ENCODE data around the gene NEO1. TPM values are rescaled to one million over a fixed set of nuclear protein-coding genes. Genes with fewer than 3 reads are reported as not detected.
A peak's percentile ranks its signal among the peaks of the same experiment; 100 is the strongest.

NEO1 gene
- total and polyA plus RNA-seq, 11 donors: 4.4 to 31.5 (median 11.9) TPM

DNA sequence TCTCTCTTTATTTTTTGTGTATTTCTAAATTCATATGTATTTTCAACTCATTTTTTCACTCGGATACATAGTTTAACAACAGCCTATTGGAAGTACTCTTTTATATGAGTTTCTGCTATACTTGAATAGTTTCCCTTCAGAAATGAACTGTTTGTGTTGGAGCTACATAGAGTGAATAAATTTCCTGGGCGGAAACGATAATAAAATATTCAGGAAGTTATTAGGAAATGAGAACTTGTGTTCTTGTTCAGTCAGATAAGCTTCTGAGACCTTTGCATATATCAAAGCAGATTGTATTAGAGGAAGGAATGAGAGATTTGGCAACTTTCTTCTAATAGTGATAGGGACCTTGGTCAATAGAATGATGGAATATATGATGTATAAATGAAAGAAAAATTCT is 27.3 kb downstream of the NEO1 start:
- Histone ChIP-seq H3K27me3 (peaks cover 0 to 17% (median 0%) of the 10 kb centered on the region in 9 donors), H3K4me3 (no peak overlapping the region), H3K9me3 (no peaks in the 10 kb centered on the region), H3K36me3 (no peaks in the 10 kb centered on the region), H3K4me1 (peaks cover 0 to 24% (median 8%) of the 10 kb centered on the region in 12 donors), H3K27ac (no peak overlapping the region)
- TF ChIP-seq, protein P1, sequence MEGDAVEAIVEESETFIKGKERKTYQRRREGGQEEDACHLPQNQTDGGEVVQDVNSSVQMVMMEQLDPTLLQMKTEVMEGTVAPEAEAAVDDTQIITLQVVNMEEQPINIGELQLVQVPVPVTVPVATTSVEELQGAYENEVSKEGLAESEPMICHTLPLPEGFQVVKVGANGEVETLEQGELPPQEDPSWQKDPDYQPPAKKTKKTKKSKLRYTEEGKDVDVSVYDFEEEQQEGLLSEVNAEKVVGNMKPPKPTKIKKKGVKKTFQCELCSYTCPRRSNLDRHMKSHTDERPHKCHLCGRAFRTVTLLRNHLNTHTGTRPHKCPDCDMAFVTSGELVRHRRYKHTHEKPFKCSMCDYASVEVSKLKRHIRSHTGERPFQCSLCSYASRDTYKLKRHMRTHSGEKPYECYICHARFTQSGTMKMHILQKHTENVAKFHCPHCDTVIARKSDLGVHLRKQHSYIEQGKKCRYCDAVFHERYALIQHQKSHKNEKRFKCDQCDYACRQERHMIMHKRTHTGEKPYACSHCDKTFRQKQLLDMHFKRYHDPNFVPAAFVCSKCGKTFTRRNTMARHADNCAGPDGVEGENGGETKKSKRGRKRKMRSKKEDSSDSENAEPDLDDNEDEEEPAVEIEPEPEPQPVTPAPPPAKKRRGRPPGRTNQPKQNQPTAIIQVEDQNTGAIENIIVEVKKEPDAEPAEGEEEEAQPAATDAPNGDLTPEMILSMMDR (IDR thresholded peaks at IDR 0.05): no peak
- TF ChIP-seq POLR2A (IDR thresholded peaks at IDR 0.05): no peak
- 39 to 56% (median 50%) methylated on average over 3 of the region's 3 CpGs for WGBS, 4 donors
- no peak for ATAC-seq
- DNase-seq: no peak
- intact Hi-C loops (cut with DNase I): loop anchor here in 4 of 10 donors (2.0 to 10.0 kb wide), 4 partner anchors 283 to 475 kb away; partner anchors contain the start of gene ADPGK (in 1 of the 4)

DNA sequence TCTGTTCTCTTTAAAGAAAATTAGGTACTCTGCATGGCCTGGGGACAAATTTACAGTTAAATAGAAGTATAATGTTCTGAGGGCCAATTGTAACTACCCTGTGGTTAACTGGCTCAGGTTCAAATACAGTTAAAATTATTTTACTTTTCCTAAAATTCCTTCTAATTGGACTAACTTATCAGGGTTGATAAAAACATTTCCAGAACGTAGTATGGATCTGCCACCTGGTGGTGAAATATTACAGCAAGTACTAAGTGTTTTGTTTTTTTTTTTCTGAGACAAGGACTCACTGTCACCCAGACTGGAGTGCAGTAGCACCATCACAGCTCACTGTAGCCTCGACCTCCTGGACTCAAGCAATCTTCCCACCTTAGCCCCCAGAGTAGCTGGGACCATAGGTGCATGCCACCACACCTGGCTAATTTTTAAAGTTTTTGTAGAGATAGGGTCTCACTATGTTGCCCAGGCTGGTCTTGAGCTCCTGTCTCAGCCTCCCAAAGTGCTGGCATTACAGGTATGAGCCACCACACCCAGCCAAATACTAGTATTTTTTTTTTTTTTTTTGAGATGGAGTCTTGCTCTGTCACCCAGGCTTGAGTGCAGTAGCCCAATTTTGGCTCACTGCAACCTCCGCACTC is 29.2 kb downstream of the NEO1 start:
- no peak for TF ChIP-seq POLR2A (IDR thresholded peaks at IDR 0.05)
- TF ChIP-seq, protein P1 (IDR thresholded peaks at IDR 0.05): peak; percentile 48 to 84 (median 74)
- no peaks in the 10 kb centered on the region for H3K36me3 ChIP-seq
- intact Hi-C loops (cut with DNase I): loop anchor here in 8 of 10 donors (2.0 to 10.0 kb wide), 6 partner anchors 284 to 477 kb away; partner anchors contain the start of gene ADPGK (in 2 of the 8)
- ATAC-seq (peak in 2 of 4 donors; percentile 52 to 56), DNase-seq (peak in 1 of 5 donors; percentile 20)
- H3K4me1 ChIP-seq: peaks cover 0 to 17% (median 8%) of the 10 kb centered on the region in 12 donors
- H3K4me3 ChIP-seq: no peak overlapping the region
- H3K9me3 ChIP-seq: peaks cover 0 to 11% (median 0%) of the 10 kb centered on the region in 12 donors
- peaks cover 0 to 14% (median 0%) of the 10 kb centered on the region in 9 donors for H3K27me3 ChIP-seq
- no peak overlapping the region for H3K27ac ChIP-seq
- WGBS, 4 donors: 35 to 37% (median 36%) methylated on average over 3 of the region's 3 CpGs

DNA sequence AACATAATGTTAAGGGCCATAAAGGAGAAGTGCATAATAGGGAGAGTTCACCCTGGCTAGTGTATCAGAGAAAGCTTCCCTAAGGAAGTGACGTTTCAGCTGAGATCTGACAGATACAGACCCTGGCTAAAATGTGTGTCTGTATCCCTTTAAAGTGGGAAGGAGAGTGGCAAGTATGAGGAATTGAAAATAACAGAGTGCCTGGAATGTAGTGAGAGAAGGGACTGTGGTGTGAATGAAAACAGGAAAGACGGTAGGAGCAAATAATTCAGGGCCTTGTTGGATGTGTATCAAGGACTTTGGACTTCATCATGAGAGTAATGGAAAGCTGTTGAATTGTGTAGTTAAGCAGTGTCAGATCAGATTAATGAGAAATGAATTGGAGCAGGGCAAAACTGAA is 30.5 kb downstream of the NEO1 start:
- Histone ChIP-seq H3K27ac (no peak overlapping the region), H3K36me3 (no peaks in the 10 kb centered on the region), H3K4me1 (peaks cover 0 to 17% (median 8%) of the 10 kb centered on the region in 12 donors), H3K4me3 (no peak overlapping the region), H3K27me3 (peaks cover 0 to 9% (median 0%) of the 10 kb centered on the region in 9 donors), H3K9me3 (peaks cover 0 to 11% (median 0%) of the 10 kb centered on the region in 12 donors)
- WGBS, 4 donors: 44 to 62% (median 51%) methylated on average over 2 of the region's 2 CpGs
- DNase-seq (no peak), ATAC-seq (no peak)
- intact Hi-C loops (cut with DNase I): loop anchor here in 6 of 10 donors (2.0 to 10.0 kb wide), 6 partner anchors 282 to 478 kb away; partner anchors contain the start of gene ADPGK (in 2 of the 6)
- TF ChIP-seq, protein P1 (IDR thresholded peaks at IDR 0.05): no peak
- TF ChIP-seq POLR2A (IDR thresholded peaks at IDR 0.05): no peak

DNA sequence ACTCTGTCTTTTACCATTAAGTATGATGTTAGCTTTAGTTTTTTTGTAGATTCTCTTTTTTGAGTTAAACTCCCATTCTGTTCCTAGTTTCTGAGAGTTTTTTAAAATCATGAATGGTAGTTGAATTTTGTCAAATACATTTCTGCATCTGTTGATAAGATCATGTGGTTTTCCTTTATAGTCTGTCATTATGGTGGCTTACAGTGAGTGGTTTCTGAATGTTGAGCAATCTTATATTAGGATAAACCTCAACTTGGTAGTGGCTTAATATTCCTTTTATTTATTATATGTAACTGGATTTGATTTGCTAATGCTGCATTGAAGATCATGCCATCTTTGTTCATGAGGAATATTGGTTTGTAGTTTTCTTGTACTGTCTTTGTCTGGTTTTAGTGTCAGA is 34.8 kb downstream of the NEO1 start:
- intact Hi-C loops (cut with DNase I): loop anchor here in 2 of 10 donors (10.0 kb wide), 2 partner anchors 362 to 482 kb away; no protein-coding TSS in a partner anchor
- H3K9me3 ChIP-seq: peaks cover 0 to 11% (median 0%) of the 10 kb centered on the region in 12 donors
- no peaks in the 10 kb centered on the region for H3K36me3 ChIP-seq
- ATAC-seq (no peak), DNase-seq (no peak)
- no peak overlapping the region for H3K27ac ChIP-seq
- TF ChIP-seq, protein P1 (IDR thresholded peaks at IDR 0.05): no peak
- H3K4me3 ChIP-seq: no peak overlapping the region
- peaks cover 0 to 3% (median 0%) of the 10 kb centered on the region in 9 donors for H3K27me3 ChIP-seq
- no peaks in the 10 kb centered on the region for H3K4me1 ChIP-seq
